HCT116 (cell line): ENCODE data around the gene DHRS13. TPM values are rescaled to one million over a fixed set of nuclear protein-coding genes. Genes with fewer than 3 reads are reported as not detected.

Experiments
- ATAC-seq: fragments of 200-7000 bp; cut with Tn5 transposase; 2 replicates; pipeline ENCODE4 v1.9.1; 2020; ENCODE audit warnings: mild to moderate bottlenecking, moderate library complexity
- BruUV-seq: library from RNA; stranded (reverse); fragments of 400-500 nt; replicated peaks from 2 replicates; lab custom pipeline; 2021; lab: Mats Ljungman, UMichigan
- CTCF ChIA-PET: fragments of 300-600 bp; sonication (Branson Sonifier 250); formaldehyde crosslinking; loops from one replicate; lab custom pipeline; 2021; ENCODE audit warnings: antibody characterized with exemption; lab: Charles Lee
- POLR2A ChIA-PET: fragments of 300-600, 350-600 bp; sonication (Branson Sonifier 250); formaldehyde crosslinking; loops from one replicate; lab custom pipeline; 2021; ENCODE audit warnings: antibody characterized with exemption; lab: Charles Lee
- RAD21 ChIA-PET, 2 experiments: fragments of 300-600 bp; sonication (Branson Sonifier 250); formaldehyde crosslinking; loops; one replicate each; lab custom pipeline; 2023; ENCODE audit warnings: low total read pairs in 2 of 2; ENCODE audit not compliant: uncharacterized antibody in 2 of 2, unreplicated experiment in 2 of 2, low non-redundant PET in 1 of 2; lab: Charles Lee
- DNase-seq: peaks from one replicate; pipeline ENCODE4 v3.0.0-alpha.2; 2010; ENCODE audit warnings: low read depth, low spot score
- H2AFZ ChIP-seq: fragments of 200-600 bp; shearing (Covaris generic), sonication (generic); 2 replicates; pipeline ENCODE4 v1.6.1; 2017; ENCODE audit warnings: low read depth, mixed run types, mixed read lengths, antibody characterized with exemption, low read length; ENCODE audit not compliant: poor library complexity, severe bottlenecking
- H3K27ac ChIP-seq: 2 replicates; pipeline ENCODE4 v1.5.1; 2012; ENCODE audit warnings: low read depth, low read length
- H3K27me3 ChIP-seq: fragments of 200-600 bp; sonication (generic); 2 replicates; pipeline ENCODE4 v1.6.1; 2016; ENCODE audit warnings: mixed run types, low read length, mixed read lengths; ENCODE audit not compliant: insufficient read depth
- H3K36me3 ChIP-seq, 2 experiments: fragments of 200-500 bp in 1 of 2; fragments of 200-600 bp in 1 of 2; sonication (Bioruptor generic) in 1 of 2; sonication (generic) in 1 of 2; 2 replicates each; pipeline versions ENCODE4 v1.5.1 to v1.6.1; 2014 to 2016; ENCODE audit warnings: low read length in 2 of 2, inconsistent platforms in 1 of 2, mixed read lengths in 1 of 2, mixed run types in 1 of 2; ENCODE audit not compliant: insufficient read depth in 2 of 2, control insufficient read depth in 1 of 2
- H3K4me1 ChIP-seq, 2 experiments: fragments of 200-600 bp in 1 of 2; sonication (generic) in 1 of 2; 2 replicates each; pipeline versions ENCODE4 v1.5.1 to v1.6.1; 2012 to 2017; ENCODE audit warnings: low read length in 2 of 2, inconsistent platforms in 1 of 2, mild to moderate bottlenecking in 1 of 2, mixed read lengths in 1 of 2, mixed run types in 1 of 2, moderate library complexity in 1 of 2; ENCODE audit not compliant: insufficient read depth in 2 of 2, control insufficient read depth in 1 of 2
- H3K4me2 ChIP-seq: fragments of 200-600 bp; sonication (generic); 2 replicates; pipeline ENCODE4 v1.6.1; 2017; ENCODE audit warnings: mixed run types, low read length, mixed read lengths
- H3K4me3 ChIP-seq, 2 experiments: fragments of 200-600 bp in 1 of 2; sonication (generic) in 1 of 2; replicated peaks in 1 of 2; 2 replicates each; pipeline ENCODE4 v1.5.1; 2011 to 2016; ENCODE audit warnings: low read length in 2 of 2, control low read depth in 1 of 2, low read depth in 1 of 2, mild to moderate bottlenecking in 1 of 2, mixed read lengths in 1 of 2, mixed run types in 1 of 2
- H3K79me2 ChIP-seq: fragments of 200-600 bp; sonication (generic); 2 replicates; pipeline ENCODE4 v1.6.1; 2017; ENCODE audit warnings: mild to moderate bottlenecking, mixed run types, low read length, moderate library complexity, mixed read lengths; ENCODE audit not compliant: insufficient read depth
- H3K9ac ChIP-seq: fragments of 200-600 bp; sonication (generic); 2 replicates; pipeline ENCODE4 v1.6.1; 2016; ENCODE audit warnings: low read length, mixed read lengths
- H3K9me2 ChIP-seq: fragments of 200-600 bp; sonication (generic), shearing (Covaris generic); 2 replicates; pipeline ENCODE4 v1.6.1; 2017; ENCODE audit warnings: mixed run types, mild to moderate bottlenecking, moderate library complexity; ENCODE audit not compliant: insufficient read depth
- H3K9me3 ChIP-seq, 2 experiments: fragments of 200-500 bp in 1 of 2; fragments of 200-600 bp in 1 of 2; sonication (Bioruptor generic) in 1 of 2; sonication (generic) in 1 of 2; 2 replicates each; pipeline ENCODE4 v1.6.1; 2014 to 2017; ENCODE audit warnings: low read length in 2 of 2, mixed read lengths in 2 of 2, inconsistent platforms in 1 of 2, low read depth in 1 of 2, mild to moderate bottlenecking in 1 of 2, mixed run types in 1 of 2, moderate library complexity in 1 of 2; ENCODE audit not compliant: control insufficient read depth in 1 of 2, insufficient read depth in 1 of 2
- H4K20me1 ChIP-seq: fragments of 200-600 bp; sonication (generic), shearing (Covaris generic); 2 replicates; pipeline ENCODE4 v1.6.1; 2017; ENCODE audit warnings: mixed run types, mild to moderate bottlenecking, moderate library complexity; ENCODE audit not compliant: insufficient read depth
- CEBPB ChIP-seq: IDR thresholded peaks from 2 replicates; pipeline ENCODE4 v1.6.1; 2012; ENCODE audit warnings: low read depth
- EZH2 ChIP-seq: fragments of 200-600 bp; sonication (generic); IDR thresholded peaks from 2 replicates; pipeline ENCODE4 v1.6.1; 2017; ENCODE audit warnings: antibody characterized with exemption, mixed run types
- EZH2phosphoT487 ChIP-seq: fragments of 200-600 bp; IDR thresholded peaks from 2 replicates; pipeline ENCODE4 v1.6.1; 2018; ENCODE audit warnings: antibody characterized with exemption, borderline replicate concordance
- JUND ChIP-seq: IDR thresholded peaks from 2 replicates; pipeline ENCODE4 v1.6.1; 2012
- MAX ChIP-seq: IDR thresholded peaks from 2 replicates; pipeline ENCODE4 v1.6.1; 2012
- REST ChIP-seq: IDR thresholded peaks from 2 replicates; pipeline ENCODE4 v1.6.1; 2012; ENCODE audit warnings: low read depth
- SRF ChIP-seq: IDR thresholded peaks from 2 replicates; pipeline ENCODE4 v1.6.1; 2012; ENCODE audit warnings: low read depth
- TCF7L2 ChIP-seq: IDR thresholded peaks from 2 replicates; pipeline ENCODE4 v1.7.0; 2011; ENCODE audit warnings: borderline replicate concordance, inconsistent platforms; ENCODE audit not compliant: insufficient read depth, insufficient read length; ENCODE audit errors: extremely low read depth
- YY1 ChIP-seq: IDR thresholded peaks from 2 replicates; pipeline ENCODE4 v1.6.1; 2011; ENCODE audit warnings: low read length, low read depth, moderate library complexity, mild to moderate bottlenecking; ENCODE audit not compliant: insufficient replicate concordance; ENCODE audit errors: extremely low read depth
- ZBTB33 ChIP-seq: IDR thresholded peaks from 2 replicates; pipeline ENCODE4 v1.6.1; 2011; ENCODE audit warnings: mild to moderate bottlenecking, low read length, moderate library complexity; ENCODE audit not compliant: insufficient replicate concordance; ENCODE audit errors: extremely low read depth
- intact Hi-C: fragments of 100-400 bp; cut with micrococcal nuclease; formaldehyde crosslinking; loops from 2 replicates; pipeline ENCODE4 v1.10.0; 2022
- total RNA-seq: library from RNA; stranded (reverse); gene quantifications from one replicate; pipeline ENCODE4 v1.2.1, GENCODE V29; 2021; ENCODE audit not compliant: unreplicated experiment

Gene DHRS13
- total RNA-seq, 1 experiment from 2014 or later = 13.5 TPM

DNA sequence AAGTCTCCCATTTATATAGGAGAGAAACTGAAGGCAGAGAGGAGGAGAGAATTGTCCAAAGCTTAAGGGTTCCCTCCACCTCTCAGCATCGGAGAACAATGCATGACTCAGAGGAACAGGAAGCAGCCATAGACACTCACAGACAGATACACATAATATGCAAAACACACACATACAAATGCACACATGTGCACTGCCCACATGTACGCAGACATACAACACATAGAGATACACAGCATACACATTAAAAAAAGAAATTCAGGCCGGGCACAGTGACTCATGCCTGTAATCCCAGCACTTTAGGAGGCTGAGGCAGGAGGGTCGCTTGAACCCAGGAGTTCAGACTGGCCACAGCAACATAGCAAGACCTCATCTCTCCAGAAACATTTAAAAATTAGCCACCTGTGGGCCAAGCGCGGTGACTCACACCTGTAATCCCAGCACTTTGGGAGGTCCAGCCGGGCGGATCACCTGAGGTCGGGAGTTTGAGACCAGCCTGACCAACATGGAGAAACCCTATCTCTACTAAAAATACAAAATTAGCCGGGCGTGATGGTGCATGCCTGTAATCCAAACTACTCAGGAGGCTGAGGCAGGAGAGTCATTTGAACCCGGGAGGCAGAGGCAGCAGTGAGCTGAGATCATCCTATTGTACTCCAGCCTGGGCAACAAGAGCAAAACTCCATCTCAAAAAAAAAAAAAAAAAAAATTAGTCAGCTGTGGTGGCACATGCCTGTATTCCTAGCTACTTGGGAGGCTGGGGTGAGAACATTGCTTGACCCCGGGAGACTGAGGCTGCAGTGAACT, 36.7 kb downstream of the DHRS13 start:
- BruUV-seq = no TSS peak
- Histone ChIP-seq H3K27me3 (no peaks in the 10 kb centered on the region), H3K27ac (no peak overlapping the region), H3K4me1 (peaks cover 0 to 5% of the 10 kb centered on the region in 2 experiments; a peak in 1 of 4 replicates), H3K9me3 (no peaks in the 10 kb centered on the region), H3K4me2 (no peak overlapping the region), H3K9me2 (no peaks in the 10 kb centered on the region), H3K9ac (no peak overlapping the region), H3K36me3 (no peaks in the 10 kb centered on the region), H4K20me1 (no peaks in the 10 kb centered on the region), H3K79me2 (no peaks in the 10 kb centered on the region), H3K4me3 (no peak overlapping the region), H2AFZ (no peak overlapping the region)
- TF ChIP-seq EZH2 = no peak
- TF ChIP-seq JUND = no peak
- TF ChIP-seq ZBTB33 = no peak
- no peak for TF ChIP-seq REST
- no peak for TF ChIP-seq CEBPB
- TF ChIP-seq EZH2phosphoT487 = no peak
- no peak for TF ChIP-seq YY1
- TF ChIP-seq MAX = no peak
- no peak for TF ChIP-seq TCF7L2
- no peak for TF ChIP-seq SRF
- no peak for DNase-seq
- POLR2A ChIA-PET = no interaction called here
- intact Hi-C loops = no loop called here
- CTCF ChIA-PET = interaction anchor here (0.7 kb wide), 1 partner anchor 103 kb away, joined by 3 read pairs; no protein-coding TSS in a partner anchor
- RAD21 ChIA-PET = no interaction called here
- ATAC-seq = no peak
